Measurements from ENCODE around the gene AKAP9. TPM values are rescaled to one million over a fixed set of nuclear protein-coding genes. Genes with fewer than 3 reads are reported as not detected.

Gene AKAP9
- total RNA-seq, 1 donor from 2014 or later, result 37.6 TPM

- H3K9me3 Mint-ChIP-seq (ENCODE audit: unreplicated experiment), result no peaks in the 10 kb centered on the region
- no peak for DNase-seq (ENCODE audit: low spot score)
- no peaks in the 10 kb centered on the region for H3K4me1 Mint-ChIP-seq (ENCODE audit: unreplicated experiment)
- no peak overlapping the region for H3K4me3 Mint-ChIP-seq (ENCODE audit: unreplicated experiment)
- H3K36me3 Mint-ChIP-seq (ENCODE audit: low read depth, unreplicated experiment), result peaks cover 17% of the 10 kb centered on the region
- H3K27ac Mint-ChIP-seq (ENCODE audit: unreplicated experiment), result no peak overlapping the region
- TF ChIP-seq, protein P1, sequence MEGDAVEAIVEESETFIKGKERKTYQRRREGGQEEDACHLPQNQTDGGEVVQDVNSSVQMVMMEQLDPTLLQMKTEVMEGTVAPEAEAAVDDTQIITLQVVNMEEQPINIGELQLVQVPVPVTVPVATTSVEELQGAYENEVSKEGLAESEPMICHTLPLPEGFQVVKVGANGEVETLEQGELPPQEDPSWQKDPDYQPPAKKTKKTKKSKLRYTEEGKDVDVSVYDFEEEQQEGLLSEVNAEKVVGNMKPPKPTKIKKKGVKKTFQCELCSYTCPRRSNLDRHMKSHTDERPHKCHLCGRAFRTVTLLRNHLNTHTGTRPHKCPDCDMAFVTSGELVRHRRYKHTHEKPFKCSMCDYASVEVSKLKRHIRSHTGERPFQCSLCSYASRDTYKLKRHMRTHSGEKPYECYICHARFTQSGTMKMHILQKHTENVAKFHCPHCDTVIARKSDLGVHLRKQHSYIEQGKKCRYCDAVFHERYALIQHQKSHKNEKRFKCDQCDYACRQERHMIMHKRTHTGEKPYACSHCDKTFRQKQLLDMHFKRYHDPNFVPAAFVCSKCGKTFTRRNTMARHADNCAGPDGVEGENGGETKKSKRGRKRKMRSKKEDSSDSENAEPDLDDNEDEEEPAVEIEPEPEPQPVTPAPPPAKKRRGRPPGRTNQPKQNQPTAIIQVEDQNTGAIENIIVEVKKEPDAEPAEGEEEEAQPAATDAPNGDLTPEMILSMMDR (IDR thresholded peaks at IDR 0.05; ENCODE audit: unreplicated experiment), result no peak
- no peaks in the 10 kb centered on the region for H3K27me3 Mint-ChIP-seq (ENCODE audit: unreplicated experiment)
Observed at GRCh38 chr7:92108821-92109220, 168.2 kb downstream of the AKAP9 start.

DNA sequence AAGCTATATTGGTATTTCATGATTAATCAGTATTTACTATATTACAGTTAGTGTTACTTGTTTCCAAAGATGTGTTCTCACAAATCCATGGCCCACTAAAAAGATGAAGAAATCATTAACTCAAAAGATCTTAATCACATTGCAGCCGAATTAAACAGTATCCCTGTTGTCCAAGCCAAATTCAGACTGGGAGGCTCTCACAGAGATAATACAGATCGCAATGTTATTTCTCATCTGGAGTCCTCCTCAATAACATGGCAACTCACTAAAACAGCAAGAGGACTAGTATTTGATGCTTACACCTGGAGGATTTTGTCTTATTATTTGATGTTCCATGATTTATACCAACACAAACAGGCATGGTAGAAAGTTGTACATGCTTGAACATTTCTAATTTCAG is 170.2 kb downstream of the AKAP9 start:
- H3K27me3 Mint-ChIP-seq (ENCODE audit: unreplicated experiment), result no peaks in the 10 kb centered on the region

GRCh38 chr7:92115821-92116220 is 175.2 kb downstream of the AKAP9 start:
- no peak overlapping the region for H3K27ac Mint-ChIP-seq (ENCODE audit: unreplicated experiment)
- H3K4me1 Mint-ChIP-seq (ENCODE audit: unreplicated experiment), result peaks cover 4% of the 10 kb centered on the region
- H3K27me3 Mint-ChIP-seq (ENCODE audit: unreplicated experiment), result peaks cover 2% of the 10 kb centered on the region

More for the DNA sequence above, 170.2 kb downstream of the AKAP9 start:
- no peaks in the 10 kb centered on the region for H3K9me3 Mint-ChIP-seq (ENCODE audit: unreplicated experiment)
- no peak overlapping the region for H3K4me3 Mint-ChIP-seq (ENCODE audit: unreplicated experiment)
- H3K36me3 Mint-ChIP-seq (ENCODE audit: low read depth, unreplicated experiment), result peaks cover 21% of the 10 kb centered on the region
- DNase-seq (ENCODE audit: low spot score), result no peak
- no peak overlapping the region for H3K27ac Mint-ChIP-seq (ENCODE audit: unreplicated experiment)
- TF ChIP-seq, protein P1 (IDR thresholded peaks at IDR 0.05; ENCODE audit: unreplicated experiment), result no peak
- H3K4me1 Mint-ChIP-seq (ENCODE audit: unreplicated experiment), result no peaks in the 10 kb centered on the region

DNA sequence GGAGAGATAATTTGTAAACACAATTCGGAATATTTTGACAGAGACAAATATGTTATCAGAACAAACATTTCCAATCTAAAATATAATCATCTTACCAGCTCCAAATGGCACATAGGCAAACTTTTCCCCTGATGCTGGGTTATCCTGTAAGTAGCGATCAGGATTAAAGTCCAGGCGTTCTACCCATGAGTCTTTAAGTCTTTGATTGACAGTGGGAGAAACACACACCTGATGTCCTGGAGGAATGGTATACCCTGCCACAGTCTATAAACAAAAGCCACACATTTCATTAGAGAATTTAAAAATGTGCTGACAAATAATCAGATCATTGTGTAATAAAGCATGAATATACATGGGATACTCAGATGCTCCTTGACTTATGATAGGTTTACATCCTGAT is 176.3 kb downstream of the AKAP9 start:
- peaks cover 38% of the 10 kb centered on the region for H3K36me3 Mint-ChIP-seq (ENCODE audit: low read depth, unreplicated experiment)

More at GRCh38 chr7:92115821-92116220, 175.2 kb downstream of the AKAP9 start:
- DNase-seq (ENCODE audit: low spot score), result no peak
- TF ChIP-seq, protein P1 (IDR thresholded peaks at IDR 0.05; ENCODE audit: unreplicated experiment), result no peak
- Mint-ChIP-seq H3K9me3 (ENCODE audit: unreplicated experiment) (no peaks in the 10 kb centered on the region), H3K36me3 (ENCODE audit: low read depth, unreplicated experiment) (peaks cover 32% of the 10 kb centered on the region), H3K4me3 (ENCODE audit: unreplicated experiment) (no peak overlapping the region)

GRCh38 chr7:92119213-92119759 is 178.6 kb downstream of the AKAP9 start:
- no peak for DNase-seq (ENCODE audit: low spot score)
- H3K4me3 Mint-ChIP-seq (ENCODE audit: unreplicated experiment), result no peak overlapping the region
- TF ChIP-seq, protein P1 (IDR thresholded peaks at IDR 0.05; ENCODE audit: unreplicated experiment), result no peak
- H3K9me3 Mint-ChIP-seq (ENCODE audit: unreplicated experiment), result no peaks in the 10 kb centered on the region
- peak overlapping the region; percentile 61 for H3K27ac Mint-ChIP-seq (ENCODE audit: unreplicated experiment)
- H3K36me3 Mint-ChIP-seq (ENCODE audit: low read depth, unreplicated experiment), result peaks cover 50% of the 10 kb centered on the region
- H3K27me3 Mint-ChIP-seq (ENCODE audit: unreplicated experiment), result peaks cover 2% of the 10 kb centered on the region
- peaks cover 4% of the 10 kb centered on the region for H3K4me1 Mint-ChIP-seq (ENCODE audit: unreplicated experiment)

More for the DNA sequence above, 176.3 kb downstream of the AKAP9 start:
- no peak overlapping the region for H3K4me3 Mint-ChIP-seq (ENCODE audit: unreplicated experiment)
- no peaks in the 10 kb centered on the region for H3K9me3 Mint-ChIP-seq (ENCODE audit: unreplicated experiment)
- H3K27ac Mint-ChIP-seq (ENCODE audit: unreplicated experiment), result no peak overlapping the region
- peaks cover 4% of the 10 kb centered on the region for H3K4me1 Mint-ChIP-seq (ENCODE audit: unreplicated experiment)
- peaks cover 2% of the 10 kb centered on the region for H3K27me3 Mint-ChIP-seq (ENCODE audit: unreplicated experiment)
- TF ChIP-seq, protein P1 (IDR thresholded peaks at IDR 0.05; ENCODE audit: unreplicated experiment), result no peak
- DNase-seq (ENCODE audit: low spot score), result no peak

Measured in endothelial cell (in vitro differentiated cells).